HepG2 (cell line): ENCODE results near the gene LRRC74A. TPM values are rescaled to one million over a fixed set of nuclear protein-coding genes. Genes with fewer than 3 reads are reported as not detected.

Experiments used
- HMG20B ChIP-seq: conservative IDR thresholded peaks from 2 replicates; pipeline ENCODE4 v1.6.1; 2016; ENCODE audit warnings: missing genetic modification reagents, missing compliant biosample characterization
- HNRNPLL ChIP-seq: fragments of 200-400 bp; formaldehyde crosslinking; IDR thresholded peaks from 2 replicates; pipeline ENCODE4 v1.6.1; 2017; ENCODE audit warnings: mild to moderate bottlenecking, low read depth, low read length; ENCODE audit not compliant: poor library complexity, severe bottlenecking
- MYC ChIP-seq: sonication (generic); formaldehyde crosslinking; IDR thresholded peaks from 2 replicates; pipeline ENCODE4 v1.9.0; 2021; ENCODE audit warnings: missing genetic modification reagents, borderline replicate concordance
- PCBP1 ChIP-seq: fragments of 200-400 bp; formaldehyde crosslinking; IDR thresholded peaks from 2 replicates; pipeline ENCODE4 v1.6.1; 2017; ENCODE audit warnings: mild to moderate bottlenecking, low read depth, low read length, borderline replicate concordance
- SOX6 ChIP-seq, 2 experiments: fragments of 450-650 bp in 1 of 2; sonication (generic) in 1 of 2; formaldehyde crosslinking in 1 of 2; IDR thresholded peaks; 2 replicates each; pipeline versions ENCODE4 v1.4.0 to v1.6.1; 2017 to 2020; ENCODE audit warnings: antibody characterized with exemption in 1 of 2, mild to moderate bottlenecking in 1 of 2, missing genetic modification reagents in 1 of 2
- SPEN ChIP-seq: sonication (generic); formaldehyde crosslinking; IDR thresholded peaks from 2 replicates; pipeline ENCODE4 v1.5.1; 2020; ENCODE audit warnings: low read depth, mild to moderate bottlenecking, missing genetic modification reagents
- SRY ChIP-seq: sonication (generic); formaldehyde crosslinking; IDR thresholded peaks from 2 replicates; pipeline ENCODE4 v1.8.0; 2022; ENCODE audit warnings: mild to moderate bottlenecking, missing genetic modification reagents
- ZFP41 ChIP-seq: sonication (generic); formaldehyde crosslinking; IDR thresholded peaks from 2 replicates; pipeline ENCODE4 v1.4.0; 2020; ENCODE audit warnings: mild to moderate bottlenecking, missing genetic modification reagents, borderline replicate concordance
- ZNF124 ChIP-seq: sonication (generic); formaldehyde crosslinking; IDR thresholded peaks from 2 replicates; pipeline ENCODE4 v1.4.0; 2020; ENCODE audit warnings: missing genetic modification reagents
- polyA plus RNA-seq, 8 experiments: library from polyadenylated mRNA; depleted of rRNA in 3 of 8; stranded (reverse) in 7 of 8; unstranded in 1 of 8; fragments of >200 nt; fragmentation: Illumina TruSeq in 4 of 8; extraction: Trizol in 4 of 8; gene quantifications; 2 replicates each; pipeline versions ENCODE4 v1.2.1 to v1.2.3, GENCODE V29; 2011 to 2016; ENCODE audit warnings: low read depth in 4 of 8, missing spikeins in 1 of 8, mixed read lengths in 1 of 8; ENCODE audit not compliant: insufficient read depth in 1 of 8
- total RNA-seq, 5 experiments: library from RNA; depleted of rRNA; stranded (reverse); fragments of >200 nt; fragmentation: Illumina TruSeq; extraction: Trizol; gene quantifications; 2 replicates each; pipeline ENCODE4 v1.2.3, GENCODE V29; 2016; ENCODE audit warnings: low read depth in 1 of 5
- TF ChIP-seq, protein P1 (sequence below): sonication (generic); formaldehyde crosslinking; IDR thresholded peaks from 2 replicates; pipeline ENCODE4 v1.4.0; 2020; ENCODE audit warnings: low read depth, missing genetic modification reagents
- TF ChIP-seq, protein P2 (sequence below): sonication (generic); formaldehyde crosslinking; IDR thresholded peaks from 2 replicates; pipeline ENCODE4 v1.5.0; 2020; ENCODE audit warnings: missing genetic modification reagents, mild to moderate bottlenecking, borderline replicate concordance
- TF ChIP-seq, protein P3 (sequence below): IDR thresholded peaks from 2 replicates; pipeline ENCODE4 v1.6.1; 2018; ENCODE audit warnings: missing genetic modification reagents
- TF ChIP-seq, protein P4 (sequence below): sonication (generic); formaldehyde crosslinking; IDR thresholded peaks from 2 replicates; pipeline ENCODE4 v1.4.0; 2020; ENCODE audit warnings: missing genetic modification reagents
- TF ChIP-seq, protein P5 (sequence below): sonication (generic); formaldehyde crosslinking; IDR thresholded peaks from 2 replicates; pipeline ENCODE4 v1.5.1; 2020; ENCODE audit warnings: mild to moderate bottlenecking, moderate library complexity, missing genetic modification reagents
- TF ChIP-seq, protein P6 (sequence below): sonication (generic); formaldehyde crosslinking; IDR thresholded peaks from 2 replicates; pipeline ENCODE4 v1.8.0; 2022; ENCODE audit warnings: missing genetic modification reagents, mild to moderate bottlenecking, inconsistent platforms, borderline replicate concordance

LRRC74A gene
- total and polyA plus RNA-seq, 2 of the 13 experiments (the other 11 are each of a cell fraction or from before 2014, with no cell fraction given): not detected

DNA sequence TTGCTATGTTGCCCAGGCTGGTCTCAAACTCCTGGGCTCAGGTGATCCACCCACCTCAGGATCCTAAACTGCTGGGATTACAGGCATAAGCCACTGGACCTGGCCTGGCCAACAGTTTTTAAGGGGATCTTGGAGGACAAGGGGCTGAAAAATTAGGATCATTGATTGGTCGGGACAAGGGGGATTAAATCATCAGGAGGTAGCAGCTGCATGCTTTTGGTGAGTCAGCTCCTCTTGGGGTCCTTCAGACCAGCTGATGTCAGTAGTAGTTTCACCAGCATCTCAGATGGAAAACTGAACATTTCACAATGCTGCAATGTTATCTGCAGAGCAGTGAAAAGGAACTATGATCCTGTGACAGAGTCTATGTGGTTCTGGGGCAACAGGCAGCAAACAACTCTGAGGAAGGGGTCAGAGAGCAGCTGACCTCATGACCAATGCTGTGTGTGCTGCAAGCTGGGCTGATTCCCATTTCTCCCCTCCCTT, 6.3 kb downstream of the LRRC74A start (continued):
- TF ChIP-seq SRY (no peak), PCBP1 (no peak), SOX6 (IDR thresholded peaks at IDR 0.05) (no peak), SOX6 (CRISPR knock-in tag; IDR thresholded peaks at IDR 0.05) (peak; percentile 84), MYC (CRISPR knock-in tag) (no peak; the same call in 1 of the 2 replicates), ZFP41 (CRISPR knock-in tag) (no peak), ZNF124 (CRISPR knock-in tag) (peak; percentile 90), HMG20B (CRISPR knock-in tag) (peak; percentile 72), HNRNPLL (no peak), SPEN (CRISPR knock-in tag) (peak; percentile 48; the same call in 1 of the 2 replicates)
- TF ChIP-seq, protein P1, sequence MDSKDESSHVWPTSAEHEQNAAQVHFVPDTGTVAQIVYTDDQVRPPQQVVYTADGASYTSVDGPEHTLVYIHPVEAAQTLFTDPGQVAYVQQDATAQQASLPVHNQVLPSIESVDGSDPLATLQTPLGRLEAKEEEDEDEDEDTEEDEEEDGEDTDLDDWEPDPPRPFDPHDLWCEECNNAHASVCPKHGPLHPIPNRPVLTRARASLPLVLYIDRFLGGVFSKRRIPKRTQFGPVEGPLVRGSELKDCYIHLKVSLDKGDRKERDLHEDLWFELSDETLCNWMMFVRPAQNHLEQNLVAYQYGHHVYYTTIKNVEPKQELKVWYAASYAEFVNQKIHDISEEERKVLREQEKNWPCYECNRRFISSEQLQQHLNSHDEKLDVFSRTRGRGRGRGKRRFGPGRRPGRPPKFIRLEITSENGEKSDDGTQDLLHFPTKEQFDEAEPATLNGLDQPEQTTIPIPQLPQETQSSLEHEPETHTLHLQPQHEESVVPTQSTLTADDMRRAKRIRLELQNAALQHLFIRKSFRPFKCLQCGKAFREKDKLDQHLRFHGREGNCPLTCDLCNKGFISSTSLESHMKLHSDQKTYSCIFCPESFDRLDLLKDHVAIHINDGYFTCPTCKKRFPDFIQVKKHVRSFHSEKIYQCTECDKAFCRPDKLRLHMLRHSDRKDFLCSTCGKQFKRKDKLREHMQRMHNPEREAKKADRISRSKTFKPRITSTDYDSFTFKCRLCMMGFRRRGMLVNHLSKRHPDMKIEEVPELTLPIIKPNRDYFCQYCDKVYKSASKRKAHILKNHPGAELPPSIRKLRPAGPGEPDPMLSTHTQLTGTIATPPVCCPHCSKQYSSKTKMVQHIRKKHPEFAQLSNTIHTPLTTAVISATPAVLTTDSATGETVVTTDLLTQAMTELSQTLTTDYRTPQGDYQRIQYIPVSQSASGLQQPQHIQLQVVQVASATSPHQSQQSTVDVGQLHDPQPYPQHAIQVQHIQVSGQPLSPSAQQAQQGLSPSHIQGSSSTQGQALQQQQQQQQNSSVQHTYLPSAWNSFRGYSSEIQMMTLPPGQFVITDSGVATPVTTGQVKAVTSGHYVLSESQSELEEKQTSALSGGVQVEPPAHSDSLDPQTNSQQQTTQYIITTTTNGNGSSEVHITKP (CRISPR knock-in tag): 0 out of 2 replicates have a peak, but pooled peaks have one; percentile 36
- TF ChIP-seq, protein P2, sequence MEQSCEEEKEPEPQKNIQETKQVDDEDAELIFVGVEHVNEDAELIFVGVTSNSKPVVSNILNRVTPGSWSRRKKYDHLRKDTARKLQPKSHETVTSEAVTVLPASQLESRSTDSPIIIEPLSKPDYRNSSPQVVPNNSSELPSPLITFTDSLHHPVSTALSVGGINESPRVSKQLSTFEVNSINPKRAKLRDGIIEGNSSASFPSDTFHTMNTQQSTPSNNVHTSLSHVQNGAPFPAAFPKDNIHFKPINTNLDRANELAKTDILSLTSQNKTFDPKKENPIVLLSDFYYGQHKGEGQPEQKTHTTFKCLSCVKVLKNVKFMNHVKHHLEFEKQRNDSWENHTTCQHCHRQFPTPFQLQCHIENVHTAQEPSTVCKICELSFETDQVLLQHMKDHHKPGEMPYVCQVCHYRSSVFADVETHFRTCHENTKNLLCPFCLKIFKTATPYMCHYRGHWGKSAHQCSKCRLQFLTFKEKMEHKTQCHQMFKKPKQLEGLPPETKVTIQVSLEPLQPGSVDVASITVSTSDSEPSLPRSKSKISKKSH (CRISPR knock-in tag): no peak
- TF ChIP-seq, protein P3, sequence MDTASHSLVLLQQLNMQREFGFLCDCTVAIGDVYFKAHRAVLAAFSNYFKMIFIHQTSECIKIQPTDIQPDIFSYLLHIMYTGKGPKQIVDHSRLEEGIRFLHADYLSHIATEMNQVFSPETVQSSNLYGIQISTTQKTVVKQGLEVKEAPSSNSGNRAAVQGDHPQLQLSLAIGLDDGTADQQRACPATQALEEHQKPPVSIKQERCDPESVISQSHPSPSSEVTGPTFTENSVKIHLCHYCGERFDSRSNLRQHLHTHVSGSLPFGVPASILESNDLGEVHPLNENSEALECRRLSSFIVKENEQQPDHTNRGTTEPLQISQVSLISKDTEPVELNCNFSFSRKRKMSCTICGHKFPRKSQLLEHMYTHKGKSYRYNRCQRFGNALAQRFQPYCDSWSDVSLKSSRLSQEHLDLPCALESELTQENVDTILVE: peak; percentile 72
- TF ChIP-seq, protein P4, sequence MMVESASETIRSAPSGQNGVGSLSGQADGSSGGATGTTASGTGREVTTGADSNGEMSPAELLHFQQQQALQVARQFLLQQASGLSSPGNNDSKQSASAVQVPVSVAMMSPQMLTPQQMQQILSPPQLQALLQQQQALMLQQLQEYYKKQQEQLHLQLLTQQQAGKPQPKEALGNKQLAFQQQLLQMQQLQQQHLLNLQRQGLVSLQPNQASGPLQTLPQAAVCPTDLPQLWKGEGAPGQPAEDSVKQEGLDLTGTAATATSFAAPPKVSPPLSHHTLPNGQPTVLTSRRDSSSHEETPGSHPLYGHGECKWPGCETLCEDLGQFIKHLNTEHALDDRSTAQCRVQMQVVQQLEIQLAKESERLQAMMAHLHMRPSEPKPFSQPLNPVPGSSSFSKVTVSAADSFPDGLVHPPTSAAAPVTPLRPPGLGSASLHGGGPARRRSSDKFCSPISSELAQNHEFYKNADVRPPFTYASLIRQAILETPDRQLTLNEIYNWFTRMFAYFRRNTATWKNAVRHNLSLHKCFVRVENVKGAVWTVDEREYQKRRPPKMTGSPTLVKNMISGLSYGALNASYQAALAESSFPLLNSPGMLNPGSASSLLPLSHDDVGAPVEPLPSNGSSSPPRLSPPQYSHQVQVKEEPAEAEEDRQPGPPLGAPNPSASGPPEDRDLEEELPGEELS: peak; percentile 81
- TF ChIP-seq, protein P5, sequence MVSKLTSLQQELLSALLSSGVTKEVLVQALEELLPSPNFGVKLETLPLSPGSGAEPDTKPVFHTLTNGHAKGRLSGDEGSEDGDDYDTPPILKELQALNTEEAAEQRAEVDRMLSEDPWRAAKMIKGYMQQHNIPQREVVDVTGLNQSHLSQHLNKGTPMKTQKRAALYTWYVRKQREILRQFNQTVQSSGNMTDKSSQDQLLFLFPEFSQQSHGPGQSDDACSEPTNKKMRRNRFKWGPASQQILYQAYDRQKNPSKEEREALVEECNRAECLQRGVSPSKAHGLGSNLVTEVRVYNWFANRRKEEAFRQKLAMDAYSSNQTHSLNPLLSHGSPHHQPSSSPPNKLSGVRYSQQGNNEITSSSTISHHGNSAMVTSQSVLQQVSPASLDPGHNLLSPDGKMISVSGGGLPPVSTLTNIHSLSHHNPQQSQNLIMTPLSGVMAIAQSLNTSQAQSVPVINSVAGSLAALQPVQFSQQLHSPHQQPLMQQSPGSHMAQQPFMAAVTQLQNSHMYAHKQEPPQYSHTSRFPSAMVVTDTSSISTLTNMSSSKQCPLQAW (CRISPR knock-in tag): no peak
- TF ChIP-seq, protein P6, sequence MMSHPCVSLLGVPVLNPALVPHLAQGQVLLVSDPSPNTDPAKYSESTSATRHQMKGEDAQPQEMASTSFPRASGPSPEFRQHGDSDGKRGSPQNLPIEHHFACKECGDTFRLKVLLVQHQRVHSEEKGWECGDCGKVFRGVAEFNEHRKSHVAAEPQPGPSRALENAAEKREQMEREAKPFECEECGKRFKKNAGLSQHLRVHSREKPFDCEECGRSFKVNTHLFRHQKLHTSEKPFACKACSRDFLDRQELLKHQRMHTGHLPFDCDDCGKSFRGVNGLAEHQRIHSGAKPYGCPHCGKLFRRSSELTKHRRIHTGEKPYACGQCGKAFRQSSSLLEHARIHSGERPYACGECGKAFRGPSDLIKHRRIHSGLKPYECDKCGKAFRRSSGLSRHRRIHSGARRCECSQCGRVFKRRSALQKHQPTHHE (CRISPR knock-in tag): no peak
